ENCODE measurements around the gene USP35. TPM values are rescaled to one million over a fixed set of nuclear protein-coding genes. Genes with fewer than 3 reads are reported as not detected.
"Not testable (repeated sequence)": the region's sequence is repeated elsewhere in the genome, so short reads cannot be mapped to it uniquely, and the experiment has no call there.

USP35 gene
- polyA plus RNA-seq, 1 donor, result 4.1 TPM

GRCh38 chr11:78170874-78171549, 17.7 kb upstream of the USP35 start:
- no peak for DNase-seq

DNA sequence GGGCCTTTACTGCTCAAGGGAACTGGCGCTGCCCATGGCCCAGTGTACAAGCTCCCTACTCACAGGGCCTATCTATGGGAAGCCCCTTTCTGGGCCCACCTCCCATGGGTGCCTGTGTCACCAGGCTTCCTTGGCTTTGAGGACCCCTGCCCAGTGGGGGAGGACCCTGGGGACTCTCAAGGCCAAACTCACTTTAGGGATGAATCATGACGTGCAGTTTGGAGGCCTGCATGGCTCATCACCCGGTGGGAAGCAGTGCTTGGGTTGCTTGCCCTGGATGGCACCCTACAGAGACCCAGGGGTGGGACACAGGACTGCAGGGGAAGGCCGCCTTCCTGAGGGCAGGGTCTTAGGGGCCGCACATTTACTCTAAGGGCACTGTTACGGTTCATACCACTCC, 16.8 kb upstream of the USP35 start:
- no peak for DNase-seq

DNA sequence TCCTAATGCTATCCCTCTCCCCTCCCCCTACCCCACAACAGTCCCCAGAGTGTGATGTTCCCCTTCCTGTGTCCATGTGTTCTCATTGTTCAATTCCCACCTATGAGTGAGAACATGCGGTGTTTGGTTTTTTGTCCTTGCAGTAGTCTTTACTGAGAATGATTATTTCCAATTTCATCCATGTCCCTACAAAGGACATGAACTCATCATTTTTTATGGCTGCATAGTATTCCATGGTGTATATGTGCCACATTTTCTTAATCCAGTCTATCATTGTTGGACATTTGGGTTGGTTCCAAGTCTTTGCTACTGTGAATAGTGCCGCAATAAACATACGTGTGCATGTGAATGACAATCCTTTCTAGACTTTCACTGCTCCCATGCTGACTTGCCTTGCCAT, 12.9 kb upstream of the USP35 start:
- not testable (repeated sequence) for DNase-seq

GRCh38 chr11:78176605-78177141, 12.0 kb upstream of the USP35 start:
- no peak for DNase-seq

- no peak for DNase-seq
Measured at GRCh38 chr11:78177216-78177615, 11.5 kb upstream of the USP35 start.

DNA sequence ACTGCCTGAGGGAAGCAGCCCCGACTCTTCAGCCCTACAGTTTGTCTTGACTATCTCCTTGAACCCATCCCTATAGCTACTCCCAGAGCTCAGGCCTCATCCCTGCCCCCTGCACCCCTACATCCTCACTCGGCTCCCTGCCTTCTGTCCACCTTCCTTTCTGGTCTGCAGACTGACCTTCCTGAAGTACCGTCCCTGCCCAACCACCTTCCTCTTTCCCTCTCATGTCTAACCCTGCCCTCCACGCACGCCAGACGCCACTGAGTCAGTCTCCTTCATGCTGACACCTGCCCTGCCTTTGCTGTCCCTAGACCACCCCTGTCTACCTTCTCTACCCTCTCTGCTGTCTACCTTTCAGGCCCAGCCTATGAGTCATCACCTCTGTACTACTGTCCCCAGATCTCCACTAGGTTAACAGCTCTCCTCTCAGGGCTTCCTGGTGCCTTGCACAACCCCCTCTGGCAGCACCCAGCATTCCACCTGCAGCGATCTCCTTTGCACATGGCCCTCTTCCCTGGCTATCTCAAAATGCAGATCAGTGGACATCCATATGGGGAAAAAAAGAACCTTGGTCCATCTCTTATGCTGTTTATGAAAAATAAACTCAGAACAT, 9.2 kb upstream of the USP35 start:
- DNase-seq, result no peak

DNA sequence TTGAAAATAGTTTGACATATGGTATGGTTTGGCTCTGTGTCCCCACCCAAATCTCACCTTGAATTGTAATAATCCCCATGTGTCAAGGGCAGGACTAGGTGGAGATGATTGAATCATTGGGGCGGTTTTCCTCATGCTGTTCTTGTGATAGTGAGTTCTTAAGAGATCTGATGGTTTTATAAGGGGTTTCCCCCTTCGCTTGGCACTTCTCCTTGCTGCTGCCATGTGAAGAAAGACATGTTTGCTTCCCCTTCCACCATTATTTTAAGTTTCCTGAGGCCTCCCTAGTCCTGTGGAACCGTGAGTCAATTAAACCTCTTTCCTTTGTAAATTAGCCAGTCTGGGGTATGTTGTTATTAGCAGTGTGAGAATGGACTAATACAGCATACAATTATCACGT, 8.0 kb upstream of the USP35 start:
- no peak for DNase-seq

DNA sequence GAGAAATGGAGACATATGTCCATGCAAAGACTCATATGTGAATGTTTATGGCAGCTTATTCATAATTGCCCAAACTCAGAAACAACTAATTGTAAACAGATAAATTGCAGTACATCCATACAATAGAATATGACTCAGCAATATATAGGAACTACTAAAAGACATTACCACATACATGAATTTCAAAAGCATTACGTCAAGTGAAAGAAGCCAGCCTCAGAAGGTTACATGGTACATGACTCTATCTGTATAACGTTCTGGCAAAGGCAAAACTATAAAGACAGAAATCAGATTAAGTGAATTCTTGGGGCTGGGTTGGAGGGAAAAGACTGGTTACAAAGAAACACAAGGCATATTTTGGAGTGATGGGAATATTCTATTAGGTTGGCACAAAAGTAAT, 7.5 kb upstream of the USP35 start:
- DNase-seq, result no peak

DNA sequence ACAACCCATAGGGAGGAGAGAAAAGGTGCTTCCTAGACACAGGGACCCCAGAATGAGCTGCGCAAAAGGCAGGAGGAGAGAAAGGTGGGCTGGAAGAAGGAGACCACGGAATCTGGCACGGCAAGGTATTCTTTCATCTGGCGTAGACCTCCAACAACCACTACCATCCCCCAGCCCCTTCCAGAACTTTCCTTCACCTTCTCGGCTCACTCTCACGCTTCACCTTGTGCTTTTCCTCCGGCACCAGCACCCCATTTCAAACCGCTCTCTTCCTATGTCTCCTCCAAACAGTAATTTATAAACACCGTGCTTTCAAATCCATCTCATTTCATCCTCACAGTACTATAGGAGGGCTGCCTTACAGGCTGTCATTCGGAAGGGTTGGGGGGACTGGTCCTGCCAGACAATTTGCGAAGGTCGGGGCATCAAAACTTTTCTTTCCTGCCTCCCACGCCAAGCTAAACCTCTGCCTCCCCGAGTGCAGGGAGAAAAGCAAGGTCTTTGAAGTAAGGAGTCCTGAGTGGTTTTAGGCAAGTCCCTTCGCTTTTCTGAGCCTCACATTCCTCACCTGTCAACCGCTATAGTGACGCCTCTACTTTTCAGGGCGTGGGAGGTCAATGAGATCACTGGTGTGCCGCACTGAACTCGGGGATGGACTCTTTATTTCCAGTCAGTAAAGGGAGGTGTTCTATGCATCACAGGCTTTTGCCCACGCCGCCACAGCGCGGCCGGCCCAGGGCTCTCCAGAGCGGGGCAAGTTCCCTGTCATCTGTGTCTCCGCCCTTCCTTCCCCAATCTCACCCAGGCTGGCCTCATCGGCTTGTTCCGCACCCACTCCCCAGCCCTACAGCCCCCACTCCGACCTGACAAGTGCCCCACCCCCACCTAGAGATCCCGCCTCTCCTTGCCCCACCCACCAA, 1.1 kb upstream of the USP35 start:
- DNase-seq, result no peak

- DNase-seq, result no peak
Measured at GRCh38 chr11:78189174-78189724, 530 bp downstream of the USP35 start.

DNA sequence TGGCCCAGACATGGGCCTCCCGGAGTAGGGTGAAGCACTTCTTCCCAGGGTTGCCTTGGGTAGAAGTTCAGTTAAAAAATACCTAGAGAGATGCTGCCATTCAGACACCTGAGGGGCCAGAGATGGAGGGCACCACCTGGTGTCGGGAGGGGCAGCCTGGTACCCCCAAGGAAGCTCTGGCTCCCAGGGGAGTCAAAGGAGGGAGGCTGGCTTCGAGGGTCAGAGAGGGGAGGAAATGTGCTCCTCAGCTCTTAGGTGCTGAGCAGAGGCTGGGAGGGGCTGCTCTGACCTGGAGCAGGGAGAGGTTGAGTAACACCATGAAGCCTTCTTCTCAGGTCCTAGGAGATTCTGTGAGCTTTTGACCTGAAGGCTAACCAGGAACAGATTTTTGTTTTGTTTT, 1.1 kb downstream of the USP35 start:
- DNase-seq, result no peak

DNA sequence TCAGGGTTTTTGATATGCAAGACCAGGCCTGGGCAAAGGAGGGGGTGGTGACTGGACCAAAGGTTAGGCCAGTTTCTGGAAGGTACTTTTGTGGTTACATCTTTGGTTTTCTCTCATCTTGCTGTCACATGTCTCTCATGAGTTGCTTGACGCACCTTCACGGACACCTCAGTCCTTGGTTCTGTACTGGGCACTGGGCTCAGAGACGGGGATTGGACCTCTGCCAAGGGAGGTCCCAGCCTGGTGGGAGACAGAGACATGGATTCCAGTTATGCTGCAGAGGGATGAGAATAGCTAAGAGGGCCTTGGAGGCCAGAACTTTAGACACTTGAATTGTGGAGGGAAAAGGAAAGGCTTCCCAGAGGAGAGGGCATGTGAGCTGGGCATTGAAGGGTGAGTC, 1.7 kb downstream of the USP35 start:
- DNase-seq, result no peak

DNA sequence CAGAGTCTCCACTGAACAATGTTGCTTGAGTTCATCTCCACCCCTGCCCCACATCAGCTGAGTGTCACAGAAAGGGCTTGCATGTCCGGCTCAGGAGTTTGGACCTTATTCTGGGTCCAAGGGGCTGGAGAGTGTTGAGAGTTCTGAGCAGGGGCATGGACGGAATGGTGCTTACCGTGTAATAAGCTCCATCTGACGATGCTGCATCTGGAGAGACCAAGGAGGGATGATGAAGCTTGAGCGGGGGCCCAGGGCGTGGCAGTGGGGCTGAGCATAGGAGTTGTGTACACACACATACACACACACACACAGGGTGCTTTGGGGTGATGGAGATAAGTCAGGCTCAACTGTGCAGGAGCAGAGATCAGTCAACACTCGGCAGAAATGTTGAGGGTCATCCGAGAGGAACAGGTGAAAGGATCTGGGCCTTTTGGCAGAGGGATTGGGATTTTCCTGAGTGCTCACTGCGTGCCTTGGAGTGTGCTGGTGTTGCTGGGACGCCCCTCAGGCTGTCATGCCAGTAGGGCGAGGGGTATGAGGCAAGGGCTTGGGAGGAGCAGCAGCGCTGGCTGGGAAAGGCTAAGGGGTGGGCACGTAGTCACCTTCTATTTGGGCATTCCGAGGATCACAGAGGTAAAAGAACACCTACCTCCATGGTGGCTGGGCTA, 2.3 kb downstream of the USP35 start:
- no peak for DNase-seq

GRCh38 chr11:78192223-78192719, 3.6 kb downstream of the USP35 start:
- no peak for DNase-seq

GRCh38 chr11:78192911-78193351, 4.2 kb downstream of the USP35 start:
- DNase-seq, result no peak

- DNase-seq, result no peak
Measured at GRCh38 chr11:78193806-78194205, 5.1 kb downstream of the USP35 start.

DNA sequence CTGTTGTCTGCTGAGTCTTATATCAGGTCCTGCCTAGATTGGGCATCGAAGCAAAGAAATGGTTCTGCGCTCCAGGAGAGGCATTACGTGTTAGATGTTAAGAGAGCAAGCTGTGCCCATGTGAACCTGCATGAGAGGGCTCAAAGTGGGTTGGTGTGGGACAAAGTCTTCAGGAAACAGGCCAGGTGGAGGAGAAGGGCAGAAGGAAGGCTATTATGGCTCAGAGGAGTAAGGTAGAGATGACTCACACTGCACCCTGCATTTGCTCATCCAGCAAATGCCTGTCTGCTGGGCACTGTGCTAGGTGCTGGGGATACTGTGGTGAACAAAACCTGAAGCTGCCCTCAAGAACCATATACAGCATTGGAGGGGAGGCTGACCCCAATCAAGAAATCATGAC, 5.8 kb downstream of the USP35 start:
- DNase-seq, result no peak

DNA sequence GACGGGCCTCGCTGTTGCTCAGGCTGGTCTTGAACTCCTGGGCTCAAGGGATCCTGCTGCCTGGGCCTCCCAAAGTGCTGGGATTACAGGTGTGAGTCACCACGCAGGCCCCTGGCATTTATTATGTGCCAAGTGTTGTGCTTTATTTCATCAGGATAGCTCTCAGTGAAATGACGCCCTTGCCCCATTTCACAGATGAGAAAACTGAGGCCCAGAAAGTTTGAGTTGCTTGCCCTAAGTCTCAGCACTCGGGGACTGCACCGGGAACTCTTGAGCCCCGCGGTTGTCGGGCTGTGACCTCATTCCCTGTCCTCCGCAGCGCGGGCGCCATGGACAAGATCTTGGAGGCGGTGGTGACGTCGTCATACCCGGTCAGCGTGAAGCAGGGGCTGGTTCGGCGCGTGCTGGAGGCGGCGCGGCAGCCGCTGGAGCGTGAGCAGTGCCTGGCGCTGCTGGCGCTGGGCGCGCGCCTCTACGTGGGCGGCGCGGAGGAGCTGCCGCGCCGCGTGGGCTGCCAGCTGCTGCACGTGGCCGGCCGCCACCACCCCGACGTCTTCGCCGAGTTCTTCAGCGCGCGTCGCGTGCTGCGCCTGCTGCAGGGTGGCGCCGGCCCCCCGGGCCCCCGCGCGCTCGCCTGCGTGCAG, 7.3 kb downstream of the USP35 start:
- no peak for DNase-seq

GRCh38 chr11:78196661-78197091, 8.0 kb downstream of the USP35 start:
- no peak for DNase-seq

DNA sequence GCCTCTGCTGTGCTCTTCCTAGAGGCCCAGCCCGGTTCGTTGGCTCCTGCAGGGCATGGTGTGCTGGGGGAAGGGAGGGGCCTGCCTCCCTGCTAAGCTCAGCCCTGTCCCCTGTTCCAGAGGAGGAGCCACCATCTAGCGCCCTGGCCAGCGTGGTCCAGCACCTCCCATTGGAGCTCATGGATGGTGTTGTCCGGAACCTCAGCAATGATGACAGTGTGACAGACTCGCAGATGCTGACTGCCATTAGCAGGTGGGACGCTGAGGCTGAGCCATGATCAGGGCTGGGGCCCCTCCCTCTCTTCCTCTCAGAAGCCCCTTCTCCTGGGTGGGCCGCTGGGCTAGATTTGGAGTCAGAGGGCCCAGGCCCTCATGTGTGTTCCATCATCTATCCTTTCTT, 9.1 kb downstream of the USP35 start:
- DNase-seq, result no peak

- DNase-seq, result no peak
Measured at GRCh38 chr11:78199015-78199652, 10.4 kb downstream of the USP35 start.
